HepG2 (cell line): ENCODE results near the gene SDC3. TPM values are rescaled to one million over a fixed set of nuclear protein-coding genes. Genes with fewer than 3 reads are reported as not detected.

ENCODE experiments used
- ATAC-seq: fragments of 200-7000 bp; cut with Tn5 transposase; 3 replicates; pipeline ENCODE4 v1.9.1; 2020; ENCODE audit warnings: mild to moderate bottlenecking, moderate library complexity
- BruUV-seq: library from RNA; stranded (reverse); fragments of 400-500 nt; replicated peaks from 2 replicates; lab custom pipeline; 2021; lab: Mats Ljungman, UMichigan
- CTCF ChIA-PET: fragments of 300-600 bp; formaldehyde crosslinking; extraction: SDS; loops from one replicate; lab custom pipeline; 2021; ENCODE audit warnings: low total read pairs, inconsistent platforms, low intra/inter-chr PET ratio; lab: Yijun Ruan, JAX
- POLR2A ChIA-PET: fragments of 350-600 bp; sonication (Branson Sonifier 250); formaldehyde crosslinking; loops from one replicate; lab custom pipeline; 2020; ENCODE audit warnings: antibody characterized with exemption, inconsistent platforms; lab: Yijun Ruan, JAX
- DNase-seq: peaks from one replicate; pipeline ENCODE4 v3.0.0-alpha.2; 2015; ENCODE audit warnings: low spot score
- FAIRE-seq: peaks from 3 replicates; lab custom pipeline; 2011; peaks lifted over from hg19 to GRCh38; lab: Jason Lieb, UNC
- H2AFZ ChIP-seq: one replicate; pipeline ENCODE4 v1.6.1; 2011; ENCODE audit warnings: low read length, inconsistent platforms
- H3K27ac ChIP-seq: fragments of 300-600 bp; 3 replicates; pipeline ENCODE4 v1.8.0; 2011; ENCODE audit warnings: mixed run types, mild to moderate bottlenecking, mixed read lengths, low read length, inconsistent platforms; ENCODE audit not compliant: insufficient read depth; ENCODE audit errors: extremely low read length
- H3K27me3 ChIP-seq, 2 experiments: fragments of 200-600 bp in 1 of 2; 2 replicates in 1 of 2; 3 replicates in 1 of 2; pipeline versions ENCODE4 v1.6.0 to v1.8.0; 2011; ENCODE audit warnings: low read length in 2 of 2, mild to moderate bottlenecking in 2 of 2, moderate library complexity in 2 of 2, inconsistent platforms in 1 of 2; ENCODE audit not compliant: insufficient read depth in 2 of 2, control insufficient read depth in 1 of 2
- H3K36me3 ChIP-seq, 2 experiments: fragments of 200-600 bp in 1 of 2; replicated peaks in 1 of 2; 2 replicates in 1 of 2; 3 replicates in 1 of 2; pipeline versions ENCODE4 v1.5.1 to v1.8.0; 2011; ENCODE audit warnings: low read length in 2 of 2, inconsistent platforms in 1 of 2; ENCODE audit not compliant: insufficient read depth in 2 of 2, control insufficient read depth in 1 of 2
- H3K4me1 ChIP-seq: 2 replicates; pipeline ENCODE4 v1.5.1; 2012; ENCODE audit warnings: low read length, inconsistent platforms; ENCODE audit not compliant: insufficient read depth
- H3K4me2 ChIP-seq: 2 replicates; pipeline ENCODE4 v1.6.0; 2011; ENCODE audit warnings: low read depth, low read length, inconsistent platforms
- H3K4me3 ChIP-seq, 3 experiments: fragments of 200-600 bp in 1 of 3; sonication (generic), shearing (Covaris generic) in 1 of 3; replicated peaks in 1 of 3; 2 replicates each; pipeline ENCODE4 v1.5.1; 2011 to 2016; ENCODE audit warnings: low read length in 3 of 3, inconsistent platforms in 2 of 3, low read depth in 2 of 3, mild to moderate bottlenecking in 2 of 3, control low read depth in 1 of 3, mixed read lengths in 1 of 3; ENCODE audit not compliant: insufficient read depth in 1 of 3
- H3K79me2 ChIP-seq: one replicate; pipeline ENCODE4 v1.6.1; 2011; ENCODE audit warnings: low read length, inconsistent platforms; ENCODE audit not compliant: insufficient read depth
- H3K9ac ChIP-seq: 2 replicates; pipeline ENCODE4 v1.6.0; 2011; ENCODE audit warnings: mild to moderate bottlenecking, low read depth, low read length, inconsistent platforms; ENCODE audit not compliant: insufficient read depth
- H3K9me3 ChIP-seq: 2 replicates; pipeline ENCODE4 v1.5.1; 2012; ENCODE audit warnings: mild to moderate bottlenecking, low read length
- H4K20me1 ChIP-seq: 2 replicates; pipeline ENCODE4 v1.6.0; 2011; ENCODE audit warnings: inconsistent platforms, mild to moderate bottlenecking, low read length, moderate library complexity; ENCODE audit not compliant: insufficient read depth
- BCLAF1 ChIP-seq: fragments of 450-650 bp; IDR thresholded peaks from 2 replicates; pipeline ENCODE4 v1.6.1; 2017; ENCODE audit warnings: mild to moderate bottlenecking
- FOXJ3 ChIP-seq: sonication (generic); formaldehyde crosslinking; IDR thresholded peaks from 2 replicates; pipeline ENCODE4 v1.4.0; 2020; ENCODE audit warnings: missing genetic modification reagents, mild to moderate bottlenecking, borderline replicate concordance
- HES4 ChIP-seq: sonication (generic); formaldehyde crosslinking; IDR thresholded peaks from 2 replicates; pipeline ENCODE4 v1.9.0; 2021; ENCODE audit warnings: mild to moderate bottlenecking, missing genetic modification reagents, borderline replicate concordance
- HNF4G ChIP-seq, 2 experiments: sonication (generic) in 1 of 2; formaldehyde crosslinking in 1 of 2; IDR thresholded peaks; 2 replicates each; pipeline versions ENCODE4 v1.4.0 to v1.6.1; 2011 to 2020; ENCODE audit warnings: borderline replicate concordance in 2 of 2, low read depth in 2 of 2, mild to moderate bottlenecking in 2 of 2, low read length in 1 of 2, missing genetic modification reagents in 1 of 2, moderate library complexity in 1 of 2
- KDM1A ChIP-seq: IDR thresholded peaks from 2 replicates; pipeline ENCODE4 v1.6.1; 2016; ENCODE audit warnings: missing compliant biosample characterization
- KLF6 ChIP-seq: IDR thresholded peaks from 2 replicates; pipeline ENCODE4 v1.8.0; 2016; ENCODE audit warnings: missing biosample characterization, missing genetic modification reagents
- REPIN1 ChIP-seq: sonication (generic); formaldehyde crosslinking; IDR thresholded peaks from 2 replicates; pipeline ENCODE4 v1.8.0; 2022; ENCODE audit warnings: missing genetic modification reagents, low read depth, mild to moderate bottlenecking, borderline replicate concordance
- SCMH1 ChIP-seq: sonication (generic); formaldehyde crosslinking; IDR thresholded peaks from 2 replicates; pipeline ENCODE4 v1.9.0; 2021; ENCODE audit warnings: missing genetic modification reagents, mild to moderate bottlenecking, borderline replicate concordance
- ZNF230 ChIP-seq: sonication (generic); formaldehyde crosslinking; IDR thresholded peaks from 2 replicates; pipeline ENCODE4 v1.4.0; 2020; ENCODE audit warnings: mild to moderate bottlenecking, missing genetic modification reagents
- ZSCAN22 ChIP-seq: sonication (generic); formaldehyde crosslinking; IDR thresholded peaks from 2 replicates; pipeline ENCODE4 v1.4.0; 2020; ENCODE audit warnings: mild to moderate bottlenecking, missing genetic modification reagents
- WGBS: methylation state at CpG from one replicate; pipeline ENCODE4 v1.1.6; 2017; ENCODE audit warnings: low lambda C conversion rate; 5-methylcytosine and 5-hydroxymethylcytosine counted together
- in situ Hi-C: cut with HindIII; loops from 2 replicates; pipeline ENCODE4 v1.10.0; 2017; ENCODE audit warnings: low pct_unique_long_range_greater_than_20kb; ENCODE audit not compliant: extremely low pct_ligation_motif_present
- intact Hi-C: fragments of 100-400 bp; cut with micrococcal nuclease; formaldehyde crosslinking; loops from one replicate; pipeline ENCODE4 v1.10.0; 2022; ENCODE audit not compliant: unreplicated experiment
- polyA plus RNA-seq, 8 experiments: library from polyadenylated mRNA; depleted of rRNA in 3 of 8; stranded (reverse) in 7 of 8; unstranded in 1 of 8; fragments of >200 nt; fragmentation: Illumina TruSeq in 4 of 8; extraction: Trizol in 4 of 8; gene quantifications; 2 replicates each; pipeline versions ENCODE4 v1.2.1 to v1.2.3, GENCODE V29; 2011 to 2016; ENCODE audit warnings: low read depth in 4 of 8, missing spikeins in 1 of 8, mixed read lengths in 1 of 8; ENCODE audit not compliant: insufficient read depth in 1 of 8
- total RNA-seq, 5 experiments: library from RNA; depleted of rRNA; stranded (reverse); fragments of >200 nt; fragmentation: Illumina TruSeq; extraction: Trizol; gene quantifications; 2 replicates each; pipeline ENCODE4 v1.2.3, GENCODE V29; 2016; ENCODE audit warnings: low read depth in 1 of 5
- TF ChIP-seq, protein P1 (sequence below): sonication (generic); formaldehyde crosslinking; IDR thresholded peaks from 2 replicates; pipeline ENCODE4 v1.4.0; 2020; ENCODE audit warnings: missing genetic modification reagents
- TF ChIP-seq, protein P2 (sequence below): sonication (generic); formaldehyde crosslinking; IDR thresholded peaks from 2 replicates; pipeline ENCODE4 v1.8.1; 2023; ENCODE audit warnings: mild to moderate bottlenecking, missing genetic modification reagents
- TF ChIP-seq, protein P3 (sequence below): sonication (generic); formaldehyde crosslinking; IDR thresholded peaks from 2 replicates; pipeline ENCODE4 v1.4.0; 2020; ENCODE audit warnings: missing genetic modification reagents

The SDC3 gene
- total and polyA plus RNA-seq, 2 of the 13 experiments (the other 11 are each of a cell fraction or from before 2014, with no cell fraction given): 0.49 to 0.84 TPM

GRCh38 chr1:30838996-30839395 lies 69.6 kb downstream of the SDC3 start:
- FAIRE-seq (no peak), DNase-seq (no peak), ATAC-seq (no peak)
- H3K27ac ChIP-seq: no peak overlapping the region
- WGBS: 17% methylated on average over 7 of the region's 7 CpGs
- H3K36me3 ChIP-seq: no peaks in the 10 kb centered on the region
- H3K9ac ChIP-seq: no peak overlapping the region
- H3K27me3 ChIP-seq: peaks cover 0 to 5% of the 10 kb centered on the region in 2 experiments; a peak in 1 of 5 replicates
- ChIA-PET POLR2A (no interaction called here), CTCF (no interaction called here)
- H3K79me2 ChIP-seq: no peaks in the 10 kb centered on the region
- H2AFZ ChIP-seq: no peak overlapping the region
- in situ Hi-C loops: no loop called here
- H3K9me3 ChIP-seq: no peaks in the 10 kb centered on the region
- intact Hi-C loops: no loop called here
- no peaks in the 10 kb centered on the region for H4K20me1 ChIP-seq
- no TSS peak for BruUV-seq
- H3K4me1 ChIP-seq: no peaks in the 10 kb centered on the region
- no peak overlapping the region for H3K4me3 ChIP-seq
- H3K4me2 ChIP-seq: no peak overlapping the region
- TF ChIP-seq, protein P1, sequence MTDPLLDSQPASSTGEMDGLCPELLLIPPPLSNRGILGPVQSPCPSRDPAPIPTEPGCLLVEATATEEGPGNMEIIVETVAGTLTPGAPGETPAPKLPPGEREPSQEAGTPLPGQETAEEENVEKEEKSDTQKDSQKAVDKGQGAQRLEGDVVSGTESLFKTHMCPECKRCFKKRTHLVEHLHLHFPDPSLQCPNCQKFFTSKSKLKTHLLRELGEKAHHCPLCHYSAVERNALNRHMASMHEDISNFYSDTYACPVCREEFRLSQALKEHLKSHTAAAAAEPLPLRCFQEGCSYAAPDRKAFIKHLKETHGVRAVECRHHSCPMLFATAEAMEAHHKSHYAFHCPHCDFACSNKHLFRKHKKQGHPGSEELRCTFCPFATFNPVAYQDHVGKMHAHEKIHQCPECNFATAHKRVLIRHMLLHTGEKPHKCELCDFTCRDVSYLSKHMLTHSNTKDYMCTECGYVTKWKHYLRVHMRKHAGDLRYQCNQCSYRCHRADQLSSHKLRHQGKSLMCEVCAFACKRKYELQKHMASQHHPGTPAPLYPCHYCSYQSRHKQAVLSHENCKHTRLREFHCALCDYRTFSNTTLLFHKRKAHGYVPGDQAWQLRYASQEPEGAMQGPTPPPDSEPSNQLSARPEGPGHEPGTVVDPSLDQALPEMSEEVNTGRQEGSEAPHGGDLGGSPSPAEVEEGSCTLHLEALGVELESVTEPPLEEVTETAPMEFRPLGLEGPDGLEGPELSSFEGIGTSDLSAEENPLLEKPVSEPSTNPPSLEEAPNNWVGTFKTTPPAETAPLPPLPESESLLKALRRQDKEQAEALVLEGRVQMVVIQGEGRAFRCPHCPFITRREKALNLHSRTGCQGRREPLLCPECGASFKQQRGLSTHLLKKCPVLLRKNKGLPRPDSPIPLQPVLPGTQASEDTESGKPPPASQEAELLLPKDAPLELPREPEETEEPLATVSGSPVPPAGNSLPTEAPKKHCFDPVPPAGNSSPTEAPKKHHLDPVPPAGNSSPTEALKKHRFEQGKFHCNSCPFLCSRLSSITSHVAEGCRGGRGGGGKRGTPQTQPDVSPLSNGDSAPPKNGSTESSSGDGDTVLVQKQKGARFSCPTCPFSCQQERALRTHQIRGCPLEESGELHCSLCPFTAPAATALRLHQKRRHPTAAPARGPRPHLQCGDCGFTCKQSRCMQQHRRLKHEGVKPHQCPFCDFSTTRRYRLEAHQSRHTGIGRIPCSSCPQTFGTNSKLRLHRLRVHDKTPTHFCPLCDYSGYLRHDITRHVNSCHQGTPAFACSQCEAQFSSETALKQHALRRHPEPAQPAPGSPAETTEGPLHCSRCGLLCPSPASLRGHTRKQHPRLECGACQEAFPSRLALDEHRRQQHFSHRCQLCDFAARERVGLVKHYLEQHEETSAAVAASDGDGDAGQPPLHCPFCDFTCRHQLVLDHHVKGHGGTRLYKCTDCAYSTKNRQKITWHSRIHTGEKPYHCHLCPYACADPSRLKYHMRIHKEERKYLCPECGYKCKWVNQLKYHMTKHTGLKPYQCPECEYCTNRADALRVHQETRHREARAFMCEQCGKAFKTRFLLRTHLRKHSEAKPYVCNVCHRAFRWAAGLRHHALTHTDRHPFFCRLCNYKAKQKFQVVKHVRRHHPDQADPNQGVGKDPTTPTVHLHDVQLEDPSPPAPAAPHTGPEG (CRISPR knock-in tag): no peak
- TF ChIP-seq ZSCAN22 (CRISPR knock-in tag) (no peak), KLF6 (CRISPR knock-in tag) (no peak), ZNF230 (no peak), SCMH1 (no peak), KDM1A (no peak), FOXJ3 (no peak), HES4 (CRISPR knock-in tag) (no peak), HNF4G (IDR thresholded peaks at IDR 0.05; ENCODE audit: borderline replicate concordance, low read depth, low read length) (no peak), HNF4G (CRISPR knock-in tag; IDR thresholded peaks at IDR 0.05; ENCODE audit: borderline replicate concordance, low read depth) (no peak), BCLAF1 (no peak), REPIN1 (CRISPR knock-in tag) (no peak)
- TF ChIP-seq, protein P2, sequence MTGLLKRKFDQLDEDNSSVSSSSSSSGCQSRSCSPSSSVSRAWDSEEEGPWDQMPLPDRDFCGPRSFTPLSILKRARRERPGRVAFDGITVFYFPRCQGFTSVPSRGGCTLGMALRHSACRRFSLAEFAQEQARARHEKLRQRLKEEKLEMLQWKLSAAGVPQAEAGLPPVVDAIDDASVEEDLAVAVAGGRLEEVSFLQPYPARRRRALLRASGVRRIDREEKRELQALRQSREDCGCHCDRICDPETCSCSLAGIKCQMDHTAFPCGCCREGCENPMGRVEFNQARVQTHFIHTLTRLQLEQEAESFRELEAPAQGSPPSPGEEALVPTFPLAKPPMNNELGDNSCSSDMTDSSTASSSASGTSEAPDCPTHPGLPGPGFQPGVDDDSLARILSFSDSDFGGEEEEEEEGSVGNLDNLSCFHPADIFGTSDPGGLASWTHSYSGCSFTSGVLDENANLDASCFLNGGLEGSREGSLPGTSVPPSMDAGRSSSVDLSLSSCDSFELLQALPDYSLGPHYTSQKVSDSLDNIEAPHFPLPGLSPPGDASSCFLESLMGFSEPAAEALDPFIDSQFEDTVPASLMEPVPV (CRISPR knock-in tag): no peak
- TF ChIP-seq, protein P3, sequence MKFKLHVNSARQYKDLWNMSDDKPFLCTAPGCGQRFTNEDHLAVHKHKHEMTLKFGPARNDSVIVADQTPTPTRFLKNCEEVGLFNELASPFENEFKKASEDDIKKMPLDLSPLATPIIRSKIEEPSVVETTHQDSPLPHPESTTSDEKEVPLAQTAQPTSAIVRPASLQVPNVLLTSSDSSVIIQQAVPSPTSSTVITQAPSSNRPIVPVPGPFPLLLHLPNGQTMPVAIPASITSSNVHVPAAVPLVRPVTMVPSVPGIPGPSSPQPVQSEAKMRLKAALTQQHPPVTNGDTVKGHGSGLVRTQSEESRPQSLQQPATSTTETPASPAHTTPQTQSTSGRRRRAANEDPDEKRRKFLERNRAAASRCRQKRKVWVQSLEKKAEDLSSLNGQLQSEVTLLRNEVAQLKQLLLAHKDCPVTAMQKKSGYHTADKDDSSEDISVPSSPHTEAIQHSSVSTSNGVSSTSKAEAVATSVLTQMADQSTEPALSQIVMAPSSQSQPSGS: no peak
